BJ (cell line): ENCODE measurements around the gene PIPOX. TPM values are rescaled to one million over a fixed set of nuclear protein-coding genes. Genes with fewer than 3 reads are reported as not detected.
"Not testable (repeated sequence)": the region's sequence is repeated elsewhere in the genome, so short reads cannot be mapped to it uniquely, and the experiment has no call there.

Experiments used
- CTCF ChIA-PET: fragments of 350-600 bp; formaldehyde crosslinking; extraction: SDS; loops from one replicate; lab custom pipeline; 2021; ENCODE audit warnings: antibody characterized with exemption, inconsistent platforms; lab: Yijun Ruan, JAX
- POLR2A ChIA-PET: fragments of 300-600 bp; sonication (Branson Sonifier 250); formaldehyde crosslinking; extraction: SDS; loops from one replicate; lab custom pipeline; 2021; ENCODE audit warnings: antibody characterized with exemption; lab: Charles Lee
- DNase-seq: peaks from one replicate; pipeline ENCODE4 v3.0.0-alpha.2; 2011; ENCODE audit warnings: low read depth
- H3K27me3 ChIP-seq: 2 replicates; pipeline ENCODE4 v1.6.0; 2011; ENCODE audit warnings: low read length; ENCODE audit not compliant: control insufficient read depth, insufficient read depth
- H3K36me3 ChIP-seq: 2 replicates; pipeline ENCODE4 v1.5.1; 2011; ENCODE audit warnings: low read length; ENCODE audit not compliant: control insufficient read depth, insufficient read depth
- H3K4me3 ChIP-seq: 2 replicates; pipeline ENCODE4 v1.5.1; 2011; ENCODE audit warnings: low read depth, mild to moderate bottlenecking, control low read depth, low read length
- CTCF ChIP-seq: IDR thresholded peaks from 2 replicates; pipeline ENCODE4 v1.5.1; 2011; ENCODE audit warnings: low read depth, mild to moderate bottlenecking, control low read depth, inconsistent platforms, low read length, moderate library complexity; ENCODE audit not compliant: insufficient read depth
- polyA plus RNA-seq: library from polyadenylated mRNA; depleted of rRNA; stranded (reverse); fragments of >200 nt; gene quantifications from 2 replicates; pipeline ENCODE4 v1.2.3, GENCODE V29; 2011

PIPOX gene
- polyA plus RNA-seq, 1 experiment, result 1.1 TPM

- no peaks in the 10 kb centered on the region for H3K27me3 ChIP-seq
These were observed 38.0 kb downstream of the PIPOX start for GRCh38 chr17:29080965-29081364.

GRCh38 chr17:29084541-29085146 lies 41.7 kb downstream of the PIPOX start:
- no peak for DNase-seq
- Histone ChIP-seq H3K36me3 (peaks cover 26% of the 10 kb centered on the region), H3K27me3 (no peaks in the 10 kb centered on the region), H3K4me3 (no peak overlapping the region)
- TF ChIP-seq CTCF, result no peak
- POLR2A ChIA-PET, result no interaction called here
- CTCF ChIA-PET, result interaction anchor here (1.4 to 2.9 kb wide), 3 partner anchors 27 to 119 kb away, joined by 5 to 11 read pairs (median 9); no protein-coding TSS in a partner anchor

More at GRCh38 chr17:29080965-29081364, 38.0 kb downstream of the PIPOX start:
- DNase-seq, result no peak
- ChIA-PET POLR2A (no interaction called here), CTCF (no interaction called here)
- Histone ChIP-seq H3K4me3 (no peak overlapping the region), H3K36me3 (peaks cover 31% of the 10 kb centered on the region)
- TF ChIP-seq CTCF, result no peak

GRCh38 chr17:29085223-29085622 lies 42.3 kb downstream of the PIPOX start:
- H3K27me3 ChIP-seq, result no peaks in the 10 kb centered on the region
- POLR2A ChIA-PET, result no interaction called here
- H3K4me3 ChIP-seq, result no peak overlapping the region
- TF ChIP-seq CTCF, result no peak
- peaks cover 29% of the 10 kb centered on the region for H3K36me3 ChIP-seq
- DNase-seq, result no peak
- CTCF ChIA-PET, result interaction anchor here (1.4 to 2.9 kb wide), 3 partner anchors 27 to 119 kb away, joined by 5 to 11 read pairs (median 9); no protein-coding TSS in a partner anchor

- Histone ChIP-seq H3K36me3 (peaks cover 30% of the 10 kb centered on the region), H3K4me3 (no peak overlapping the region), H3K27me3 (no peaks in the 10 kb centered on the region)
- DNase-seq, result no peak
- POLR2A ChIA-PET, result interaction anchor here (0.6 kb wide), 1 partner anchor 91 kb away, joined by 4 read pairs; no protein-coding TSS in a partner anchor
- CTCF ChIA-PET, result interaction anchor here (0.6 to 2.8 kb wide), 5 partner anchors 15 to 133 kb away, joined by 3 to 11 read pairs (median 4); no protein-coding TSS in a partner anchor
- TF ChIP-seq CTCF, result no peak
These were observed 43.8 kb downstream of the PIPOX start for GRCh38 chr17:29086628-29087332.

- DNase-seq, POLR2A ChIA-PET, H3K4me3 ChIP-seq, H3K27me3 ChIP-seq: not testable (repeated sequence)
- H3K36me3 ChIP-seq, result peaks cover 40% of the 10 kb centered on the region
- CTCF ChIA-PET, result interaction anchor here (1.5 kb wide), 1 partner anchor 123 kb away, joined by 4 read pairs; no protein-coding TSS in a partner anchor
These were observed 45.8 kb downstream of the PIPOX start for GRCh38 chr17:29088782-29089181.
